OCI-LY1 (cell line): ENCODE measurements around the gene FAM161A.
"Not testable (repeated sequence)": the region's sequence is repeated elsewhere in the genome, so short reads cannot be mapped to it uniquely, and the experiment has no call there.

ENCODE experiments used
- H2AFZ ChIP-seq: fragments of 200-600 bp; sonication (generic), shearing (Covaris generic); 2 replicates; pipeline ENCODE4 v1.6.0; 2014; ENCODE audit warnings: antibody characterized with exemption, mild to moderate bottlenecking, low read length
- H3F3A ChIP-seq: fragments of 200-600 bp; sonication (generic), shearing (Covaris generic); 2 replicates; pipeline ENCODE4 v1.6.0; 2014; ENCODE audit warnings: mild to moderate bottlenecking, antibody characterized with exemption, low read length, moderate library complexity; ENCODE audit not compliant: insufficient read depth
- H3K27ac ChIP-seq: fragments of 200-600 bp; sonication (generic); 2 replicates; pipeline ENCODE4 v1.5.1; 2014; ENCODE audit warnings: low read length, mixed run types, mild to moderate bottlenecking, low read depth; ENCODE audit not compliant: poor library complexity, severe bottlenecking
- H3K27me3 ChIP-seq: fragments of 200-600 bp; sonication (generic); 2 replicates; pipeline ENCODE4 v1.6.0; 2014; ENCODE audit warnings: antibody characterized with exemption, mild to moderate bottlenecking, low read length, moderate library complexity; ENCODE audit not compliant: insufficient read depth
- H3K36me3 ChIP-seq: fragments of 200-600 bp; sonication (generic); 2 replicates; pipeline ENCODE4 v1.6.1; 2014; ENCODE audit warnings: mild to moderate bottlenecking, antibody characterized with exemption, low read length, moderate library complexity, mixed read lengths; ENCODE audit not compliant: insufficient read depth
- H3K4me1 ChIP-seq: fragments of 200-600 bp; sonication (generic); 2 replicates; pipeline ENCODE4 v1.5.1; 2014; ENCODE audit warnings: mild to moderate bottlenecking, low read length, moderate library complexity; ENCODE audit not compliant: insufficient read depth, severe bottlenecking
- H3K4me2 ChIP-seq: fragments of 200-600 bp; sonication (generic), shearing (Covaris generic); 2 replicates; pipeline ENCODE4 v1.6.1; 2014; ENCODE audit warnings: low read length
- H3K4me3 ChIP-seq: fragments of 200-600 bp; sonication (generic); 2 replicates; pipeline ENCODE4 v1.5.1; 2014; ENCODE audit warnings: low read length, low read depth, mild to moderate bottlenecking, mixed read lengths; ENCODE audit not compliant: poor library complexity, severe bottlenecking
- H3K79me2 ChIP-seq: fragments of 200-600 bp; shearing (Covaris generic); 2 replicates; pipeline ENCODE4 v1.6.1; 2016; ENCODE audit warnings: mixed run types, low read length, mixed read lengths; ENCODE audit not compliant: insufficient read depth
- H3K9ac ChIP-seq: fragments of 200-600 bp; sonication (generic), shearing (Covaris generic); 2 replicates; pipeline ENCODE4 v1.6.1; 2014; ENCODE audit warnings: mild to moderate bottlenecking, low read length, mixed read lengths
- H3K9me2 ChIP-seq: fragments of 200-600 bp; sonication (generic), shearing (Covaris generic); 2 replicates; pipeline ENCODE4 v1.6.1; 2014; ENCODE audit warnings: low read depth, mild to moderate bottlenecking, low read length, mixed read lengths
- H3K9me3 ChIP-seq: fragments of 200-600 bp; shearing (Covaris generic); 2 replicates; pipeline ENCODE4 v1.6.1; 2014; ENCODE audit warnings: low read length, mixed read lengths
- H4K20me1 ChIP-seq: fragments of 200-600 bp; sonication (generic), shearing (Covaris generic); 2 replicates; pipeline ENCODE4 v1.6.0; 2016; ENCODE audit warnings: mild to moderate bottlenecking, low read length; ENCODE audit not compliant: insufficient read depth
- EZH2 ChIP-seq: fragments of 200-600 bp; sonication (generic), shearing (Covaris generic); IDR thresholded peaks from 2 replicates; pipeline ENCODE4 v1.8.0; 2017; ENCODE audit warnings: borderline replicate concordance, mixed run types, mild to moderate bottlenecking, antibody characterized with exemption, low read length, moderate library complexity, mixed read lengths
- TF ChIP-seq, protein P1 (sequence below): fragments of 200-600 bp; sonication (generic), shearing (Covaris generic); IDR thresholded peaks from 2 replicates; pipeline ENCODE4 v1.5.1; 2017; ENCODE audit warnings: mild to moderate bottlenecking, antibody characterized with exemption, low read length, moderate library complexity, mixed read lengths

Gene FAM161A

DNA sequence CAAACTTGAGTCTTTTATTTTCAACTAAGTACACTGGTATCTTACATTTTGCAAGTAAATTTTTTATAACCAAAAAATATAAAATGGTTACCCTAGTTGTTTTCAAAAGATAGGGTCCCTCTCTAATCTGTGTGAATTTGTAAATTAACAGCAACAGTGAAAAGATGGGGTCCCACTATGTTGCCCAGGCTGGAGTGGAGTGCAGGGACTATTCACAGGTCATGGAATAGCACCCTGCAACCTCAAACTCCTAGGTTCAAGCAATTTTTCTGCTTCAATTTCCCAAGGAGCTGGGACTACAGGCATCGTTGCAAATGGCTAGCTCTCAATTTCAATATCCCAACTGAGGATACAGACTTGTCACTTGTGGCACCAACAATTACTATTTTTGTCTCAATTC lies 22.5 kb upstream of the FAM161A start:
- H3K9ac ChIP-seq: no peak overlapping the region
- no peaks in the 10 kb centered on the region for H3K4me1 ChIP-seq
- TF ChIP-seq, protein P1, sequence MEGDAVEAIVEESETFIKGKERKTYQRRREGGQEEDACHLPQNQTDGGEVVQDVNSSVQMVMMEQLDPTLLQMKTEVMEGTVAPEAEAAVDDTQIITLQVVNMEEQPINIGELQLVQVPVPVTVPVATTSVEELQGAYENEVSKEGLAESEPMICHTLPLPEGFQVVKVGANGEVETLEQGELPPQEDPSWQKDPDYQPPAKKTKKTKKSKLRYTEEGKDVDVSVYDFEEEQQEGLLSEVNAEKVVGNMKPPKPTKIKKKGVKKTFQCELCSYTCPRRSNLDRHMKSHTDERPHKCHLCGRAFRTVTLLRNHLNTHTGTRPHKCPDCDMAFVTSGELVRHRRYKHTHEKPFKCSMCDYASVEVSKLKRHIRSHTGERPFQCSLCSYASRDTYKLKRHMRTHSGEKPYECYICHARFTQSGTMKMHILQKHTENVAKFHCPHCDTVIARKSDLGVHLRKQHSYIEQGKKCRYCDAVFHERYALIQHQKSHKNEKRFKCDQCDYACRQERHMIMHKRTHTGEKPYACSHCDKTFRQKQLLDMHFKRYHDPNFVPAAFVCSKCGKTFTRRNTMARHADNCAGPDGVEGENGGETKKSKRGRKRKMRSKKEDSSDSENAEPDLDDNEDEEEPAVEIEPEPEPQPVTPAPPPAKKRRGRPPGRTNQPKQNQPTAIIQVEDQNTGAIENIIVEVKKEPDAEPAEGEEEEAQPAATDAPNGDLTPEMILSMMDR: no peak
- TF ChIP-seq EZH2: no peak
- peaks cover 99% of the 10 kb centered on the region for H3K36me3 ChIP-seq
- H4K20me1 ChIP-seq: no peaks in the 10 kb centered on the region
- H3K4me2 ChIP-seq: no peak overlapping the region
- H3K27ac ChIP-seq: no peak overlapping the region
- no peaks in the 10 kb centered on the region for H3K9me3 ChIP-seq
- H3K4me3 ChIP-seq: no peak overlapping the region
- H2AFZ ChIP-seq: no peak overlapping the region
- H3K9me2 ChIP-seq: no peaks in the 10 kb centered on the region
- no peaks in the 10 kb centered on the region; the same call in 1 of the 2 replicates for H3F3A ChIP-seq
- H3K27me3 ChIP-seq: no peaks in the 10 kb centered on the region
- H3K79me2 ChIP-seq: no peaks in the 10 kb centered on the region

GRCh38 chr2:61866482-61867089 lies 12.7 kb upstream of the FAM161A start:
- H3K4me2 ChIP-seq, H3K9me2 ChIP-seq, H3K79me2 ChIP-seq, H3K4me1 ChIP-seq, H3K27ac ChIP-seq, H2AFZ ChIP-seq, H3F3A ChIP-seq, H3K27me3 ChIP-seq, H4K20me1 ChIP-seq, H3K4me3 ChIP-seq, H3K9me3 ChIP-seq, H3K9ac ChIP-seq: not testable (repeated sequence)
- H3K36me3 ChIP-seq: peaks cover 83% of the 10 kb centered on the region

- Histone ChIP-seq H3K4me3 (no peak overlapping the region), H4K20me1 (no peaks in the 10 kb centered on the region), H3K4me1 (peaks cover 4% of the 10 kb centered on the region), H3K9me3 (0 out of 2 replicates have a peak, but pooled peaks cover 3% of the 10 kb centered on the region), H3K27ac (no peak overlapping the region), H3K36me3 (peaks cover 39% of the 10 kb centered on the region), H2AFZ (no peak overlapping the region), H3K9me2 (no peaks in the 10 kb centered on the region), H3K4me2 (no peak overlapping the region), H3K27me3 (no peaks in the 10 kb centered on the region), H3F3A (peaks cover 3% of the 10 kb centered on the region; the same call in 1 of the 2 replicates), H3K9ac (no peak overlapping the region), H3K79me2 (no peaks in the 10 kb centered on the region)
- no peak for TF ChIP-seq EZH2
- TF ChIP-seq, protein P1: no peak
These were observed 8.2 kb upstream of the FAM161A start for GRCh38 chr2:61862085-61862484.

- Histone ChIP-seq H3F3A (no peaks in the 10 kb centered on the region; the same call in 1 of the 2 replicates), H3K27ac (no peak overlapping the region), H3K9me2 (no peaks in the 10 kb centered on the region), H3K9me3 (0 out of 2 replicates have a peak, but pooled peaks cover 2% of the 10 kb centered on the region), H3K79me2 (no peaks in the 10 kb centered on the region), H3K4me2 (no peak overlapping the region), H3K27me3 (no peaks in the 10 kb centered on the region), H3K4me1 (peaks cover 26% of the 10 kb centered on the region), H2AFZ (no peak overlapping the region), H3K4me3 (no peak overlapping the region), H3K9ac (no peak overlapping the region), H4K20me1 (no peaks in the 10 kb centered on the region), H3K36me3 (no peaks in the 10 kb centered on the region; the same call in 1 of the 2 replicates)
- TF ChIP-seq EZH2: no peak
- TF ChIP-seq, protein P1: no peak
These were observed 3.4 kb upstream of the FAM161A start for GRCh38 chr2:61857224-61857623.
